HepG2 (cell line): ENCODE measurements around the gene MS4A3. TPM values are rescaled to one million over a fixed set of nuclear protein-coding genes. Genes with fewer than 3 reads are reported as not detected.
"Not testable (repeated sequence)": the region's sequence is repeated elsewhere in the genome, so short reads cannot be mapped to it uniquely, and the experiment has no call there.

Experiments used
- ATAC-seq: fragments of 200-7000 bp; cut with Tn5 transposase; 3 replicates; pipeline ENCODE4 v1.9.1; 2020; ENCODE audit warnings: mild to moderate bottlenecking, moderate library complexity
- BruUV-seq: library from RNA; stranded (reverse); fragments of 400-500 nt; replicated peaks from 2 replicates; lab custom pipeline; 2021; lab: Mats Ljungman, UMichigan
- CTCF ChIA-PET: fragments of 300-600 bp; formaldehyde crosslinking; extraction: SDS; loops from one replicate; lab custom pipeline; 2021; ENCODE audit warnings: low total read pairs, inconsistent platforms, low intra/inter-chr PET ratio; lab: Yijun Ruan, JAX
- POLR2A ChIA-PET: fragments of 350-600 bp; sonication (Branson Sonifier 250); formaldehyde crosslinking; loops from one replicate; lab custom pipeline; 2020; ENCODE audit warnings: antibody characterized with exemption, inconsistent platforms; lab: Yijun Ruan, JAX
- DNase-seq: peaks from one replicate; pipeline ENCODE4 v3.0.0-alpha.2; 2015; ENCODE audit warnings: low spot score
- FAIRE-seq: peaks from 3 replicates; lab custom pipeline; 2011; peaks lifted over from hg19 to GRCh38; lab: Jason Lieb, UNC
- H2AFZ ChIP-seq: one replicate; pipeline ENCODE4 v1.6.1; 2011; ENCODE audit warnings: low read length, inconsistent platforms
- H3K27ac ChIP-seq: fragments of 300-600 bp; 3 replicates; pipeline ENCODE4 v1.8.0; 2011; ENCODE audit warnings: mixed run types, mild to moderate bottlenecking, mixed read lengths, low read length, inconsistent platforms; ENCODE audit not compliant: insufficient read depth; ENCODE audit errors: extremely low read length
- H3K27me3 ChIP-seq, 2 experiments: fragments of 200-600 bp in 1 of 2; 2 replicates in 1 of 2; 3 replicates in 1 of 2; pipeline versions ENCODE4 v1.6.0 to v1.8.0; 2011; ENCODE audit warnings: low read length in 2 of 2, mild to moderate bottlenecking in 2 of 2, moderate library complexity in 2 of 2, inconsistent platforms in 1 of 2; ENCODE audit not compliant: insufficient read depth in 2 of 2, control insufficient read depth in 1 of 2
- H3K36me3 ChIP-seq, 2 experiments: fragments of 200-600 bp in 1 of 2; replicated peaks in 1 of 2; 2 replicates in 1 of 2; 3 replicates in 1 of 2; pipeline versions ENCODE4 v1.5.1 to v1.8.0; 2011; ENCODE audit warnings: low read length in 2 of 2, inconsistent platforms in 1 of 2; ENCODE audit not compliant: insufficient read depth in 2 of 2, control insufficient read depth in 1 of 2
- H3K4me1 ChIP-seq: 2 replicates; pipeline ENCODE4 v1.5.1; 2012; ENCODE audit warnings: low read length, inconsistent platforms; ENCODE audit not compliant: insufficient read depth
- H3K4me2 ChIP-seq: 2 replicates; pipeline ENCODE4 v1.6.0; 2011; ENCODE audit warnings: low read depth, low read length, inconsistent platforms
- H3K4me3 ChIP-seq, 3 experiments: fragments of 200-600 bp in 1 of 3; sonication (generic), shearing (Covaris generic) in 1 of 3; replicated peaks in 1 of 3; 2 replicates each; pipeline ENCODE4 v1.5.1; 2011 to 2016; ENCODE audit warnings: low read length in 3 of 3, inconsistent platforms in 2 of 3, low read depth in 2 of 3, mild to moderate bottlenecking in 2 of 3, control low read depth in 1 of 3, mixed read lengths in 1 of 3; ENCODE audit not compliant: insufficient read depth in 1 of 3
- H3K79me2 ChIP-seq: one replicate; pipeline ENCODE4 v1.6.1; 2011; ENCODE audit warnings: low read length, inconsistent platforms; ENCODE audit not compliant: insufficient read depth
- H3K9ac ChIP-seq: 2 replicates; pipeline ENCODE4 v1.6.0; 2011; ENCODE audit warnings: mild to moderate bottlenecking, low read depth, low read length, inconsistent platforms; ENCODE audit not compliant: insufficient read depth
- H3K9me3 ChIP-seq: 2 replicates; pipeline ENCODE4 v1.5.1; 2012; ENCODE audit warnings: mild to moderate bottlenecking, low read length
- H4K20me1 ChIP-seq: 2 replicates; pipeline ENCODE4 v1.6.0; 2011; ENCODE audit warnings: inconsistent platforms, mild to moderate bottlenecking, low read length, moderate library complexity; ENCODE audit not compliant: insufficient read depth
- HNRNPL ChIP-seq: fragments of 200-400 bp; formaldehyde crosslinking; IDR thresholded peaks from 2 replicates; pipeline ENCODE4 v1.6.1; 2017; ENCODE audit warnings: mild to moderate bottlenecking, low read depth, low read length
- ZBTB37 ChIP-seq: sonication (generic); formaldehyde crosslinking; IDR thresholded peaks from 2 replicates; pipeline ENCODE4 v1.4.0; 2020; ENCODE audit warnings: mild to moderate bottlenecking, missing genetic modification reagents
- WGBS: methylation state at CpG from one replicate; pipeline ENCODE4 v1.1.6; 2017; ENCODE audit warnings: low lambda C conversion rate; 5-methylcytosine and 5-hydroxymethylcytosine counted together
- in situ Hi-C: cut with HindIII; loops from 2 replicates; pipeline ENCODE4 v1.10.0; 2017; ENCODE audit warnings: low pct_unique_long_range_greater_than_20kb; ENCODE audit not compliant: extremely low pct_ligation_motif_present
- intact Hi-C: fragments of 100-400 bp; cut with micrococcal nuclease; formaldehyde crosslinking; loops from one replicate; pipeline ENCODE4 v1.10.0; 2022; ENCODE audit not compliant: unreplicated experiment
- polyA plus RNA-seq, 8 experiments: library from polyadenylated mRNA; depleted of rRNA in 3 of 8; stranded (reverse) in 7 of 8; unstranded in 1 of 8; fragments of >200 nt; fragmentation: Illumina TruSeq in 4 of 8; extraction: Trizol in 4 of 8; gene quantifications; 2 replicates each; pipeline versions ENCODE4 v1.2.1 to v1.2.3, GENCODE V29; 2011 to 2016; ENCODE audit warnings: low read depth in 4 of 8, missing spikeins in 1 of 8, mixed read lengths in 1 of 8; ENCODE audit not compliant: insufficient read depth in 1 of 8
- total RNA-seq, 5 experiments: library from RNA; depleted of rRNA; stranded (reverse); fragments of >200 nt; fragmentation: Illumina TruSeq; extraction: Trizol; gene quantifications; 2 replicates each; pipeline ENCODE4 v1.2.3, GENCODE V29; 2016; ENCODE audit warnings: low read depth in 1 of 5
- TF ChIP-seq, protein P1 (sequence below): sonication (generic); formaldehyde crosslinking; IDR thresholded peaks from 2 replicates; pipeline ENCODE4 v1.5.0; 2020; ENCODE audit warnings: missing genetic modification reagents, mild to moderate bottlenecking, borderline replicate concordance

Gene MS4A3
- total and polyA plus RNA-seq, 2 of the 13 experiments (the other 11 are each of a cell fraction or from before 2014, with no cell fraction given), result not detected

DNA sequence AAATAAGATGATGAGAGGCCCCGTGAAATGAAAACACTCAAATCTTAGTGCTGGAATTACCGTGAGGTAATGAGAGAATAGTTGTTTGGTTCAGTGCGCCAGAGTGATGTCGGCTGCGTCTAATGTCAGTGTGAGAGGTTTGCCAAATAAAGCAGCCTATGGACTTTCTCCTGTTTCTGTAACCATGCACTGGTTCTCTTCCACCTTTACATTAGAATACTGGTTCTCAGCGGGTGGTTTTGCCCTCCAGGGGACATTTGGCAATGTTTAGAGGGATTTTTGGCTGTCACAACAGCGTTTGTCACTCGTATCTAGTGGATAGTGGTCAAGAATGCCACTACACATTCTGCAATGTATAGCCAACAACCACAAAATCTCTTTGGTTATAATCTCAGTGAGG is 38.4 kb upstream of the MS4A3 start:
- Histone ChIP-seq H3K9ac (no peak overlapping the region), H3K9me3 (no peaks in the 10 kb centered on the region), H3K79me2 (no peaks in the 10 kb centered on the region), H4K20me1 (no peaks in the 10 kb centered on the region), H3K27me3 (no peaks in the 10 kb centered on the region), H3K36me3 (no peaks in the 10 kb centered on the region), H3K4me3 (no peak overlapping the region), H3K4me2 (no peak overlapping the region), H3K4me1 (no peaks in the 10 kb centered on the region), H2AFZ (no peak overlapping the region), H3K27ac (no peak overlapping the region)
- intact Hi-C loops, result no loop called here
- ATAC-seq (no peak), FAIRE-seq (no peak), DNase-seq (no peak)
- POLR2A ChIA-PET, result no interaction called here
- BruUV-seq, result no TSS peak
- TF ChIP-seq ZBTB37 (no peak), HNRNPL (no peak)
- TF ChIP-seq, protein P1, sequence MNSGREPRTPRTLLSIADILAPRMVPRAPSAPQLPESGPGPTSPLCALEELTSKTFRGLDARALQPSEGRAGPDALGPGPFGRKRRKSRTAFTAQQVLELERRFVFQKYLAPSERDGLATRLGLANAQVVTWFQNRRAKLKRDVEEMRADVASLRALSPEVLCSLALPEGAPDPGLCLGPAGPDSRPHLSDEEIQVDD (CRISPR knock-in tag), result no peak
- in situ Hi-C loops, result no loop called here
- WGBS, result 1% methylated on average over 7 of the region's 8 CpGs
- CTCF ChIA-PET, result no interaction called here

GRCh38 chr11:60020376-60020775 is 36.1 kb upstream of the MS4A3 start:
- CTCF ChIA-PET, BruUV-seq: not testable (repeated sequence)

More at GRCh38 chr11:60020376-60020775, 36.1 kb upstream of the MS4A3 start:
- H3K79me2 ChIP-seq, H4K20me1 ChIP-seq, H3K9me3 ChIP-seq, H3K4me3 ChIP-seq, POLR2A ChIA-PET, H3K9ac ChIP-seq, H3K4me2 ChIP-seq, DNase-seq, H3K4me1 ChIP-seq, H2AFZ ChIP-seq, intact Hi-C loops, H3K36me3 ChIP-seq, H3K27ac ChIP-seq, ATAC-seq, in situ Hi-C loops, H3K27me3 ChIP-seq, FAIRE-seq: not testable (repeated sequence)
- WGBS, result 32% methylated on average over 8 of the region's 27 CpGs
